Common myeloid progenitor, CD34-positive (primary cell): ENCODE measurements around the gene TEX52.

Source experiments
- CTCF ChIA-PET: fragments of 350-600 bp; sonication (Branson Sonifier 250); formaldehyde crosslinking; loops from one replicate; lab custom pipeline; 2021; ENCODE audit warnings: antibody characterized with exemption; lab: Charles Lee
- POLR2A ChIA-PET: fragments of 350-600 bp; sonication (Branson Sonifier 250); formaldehyde crosslinking; loops from one replicate; lab custom pipeline; 2021; ENCODE audit warnings: antibody characterized with exemption; lab: Charles Lee
- DNase-seq, 3 donors: peaks; one replicate each; pipeline versions ENCODE4 v3.0.0 to v3.0.0-alpha.2; 2013
- H3K27ac ChIP-seq, 2 experiments: 1 replicate in 1 of 2; 2 replicates in 1 of 2; pipeline ENCODE4 v1.7.0; 2013; ENCODE audit warnings: inconsistent platforms in 2 of 2, low read length in 2 of 2, mild to moderate bottlenecking in 2 of 2, low read depth in 1 of 2, moderate library complexity in 1 of 2; ENCODE audit not compliant: severe bottlenecking in 2 of 2, insufficient read depth in 1 of 2, poor library complexity in 1 of 2
- H3K27me3 ChIP-seq, 5 experiments: replicated peaks in 2 of 5; 1 replicate in 3 of 5; 2 replicates in 2 of 5; pipeline versions ENCODE4 v1.6.1 to v1.7.0; 2013; ENCODE audit warnings: low read length in 4 of 5, mild to moderate bottlenecking in 2 of 5, moderate library complexity in 2 of 5, inconsistent platforms in 1 of 5; ENCODE audit not compliant: insufficient read depth in 5 of 5, control insufficient read depth in 4 of 5
- H3K36me3 ChIP-seq, 4 experiments: 1 replicate in 2 of 4; 2 replicates in 2 of 4; pipeline versions ENCODE4 v1.6.1 to v1.7.0; 2013; ENCODE audit warnings: low read length in 3 of 4, control low read depth in 1 of 4, mild to moderate bottlenecking in 1 of 4; ENCODE audit not compliant: control insufficient read depth in 4 of 4, insufficient read depth in 4 of 4
- H3K4me1 ChIP-seq, 4 experiments: 1 replicate in 3 of 4; 2 replicates in 1 of 4; pipeline versions ENCODE4 v1.6.1 to v1.7.1; 2013; ENCODE audit warnings: low read length in 3 of 4, mild to moderate bottlenecking in 3 of 4, control low read depth in 1 of 4, inconsistent platforms in 1 of 4, moderate library complexity in 1 of 4; ENCODE audit not compliant: control insufficient read depth in 4 of 4, insufficient read depth in 4 of 4; ENCODE audit errors: control extremely low read depth in 1 of 4
- H3K4me3 ChIP-seq, 7 experiments: 1 replicate in 4 of 7; 2 replicates in 3 of 7; pipeline versions ENCODE4 v1.5.1 to v1.7.0; 2013; ENCODE audit warnings: mild to moderate bottlenecking in 7 of 7, low read length in 6 of 7, moderate library complexity in 6 of 7, inconsistent platforms in 2 of 7, low read depth in 2 of 7, control low read depth in 1 of 7; ENCODE audit not compliant: insufficient read depth in 4 of 7, control insufficient read depth in 1 of 7; ENCODE audit errors: extremely low read depth in 1 of 7
- H3K9me3 ChIP-seq, 5 experiments: 1 replicate in 4 of 5; 2 replicates in 1 of 5; pipeline versions ENCODE4 v1.6.1 to v1.7.1; 2013; ENCODE audit warnings: low read length in 4 of 5, mild to moderate bottlenecking in 2 of 5, inconsistent platforms in 1 of 5, low read depth in 1 of 5, moderate library complexity in 1 of 5; ENCODE audit not compliant: control insufficient read depth in 4 of 5, insufficient read depth in 2 of 5; ENCODE audit errors: control extremely low read depth in 1 of 5
- WGBS: methylation state at CpG from one replicate; pipeline ENCODE4 v1.1.5; 2013; ENCODE audit not compliant: insufficient coverage; 5-methylcytosine and 5-hydroxymethylcytosine counted together

TEX52 gene

DNA sequence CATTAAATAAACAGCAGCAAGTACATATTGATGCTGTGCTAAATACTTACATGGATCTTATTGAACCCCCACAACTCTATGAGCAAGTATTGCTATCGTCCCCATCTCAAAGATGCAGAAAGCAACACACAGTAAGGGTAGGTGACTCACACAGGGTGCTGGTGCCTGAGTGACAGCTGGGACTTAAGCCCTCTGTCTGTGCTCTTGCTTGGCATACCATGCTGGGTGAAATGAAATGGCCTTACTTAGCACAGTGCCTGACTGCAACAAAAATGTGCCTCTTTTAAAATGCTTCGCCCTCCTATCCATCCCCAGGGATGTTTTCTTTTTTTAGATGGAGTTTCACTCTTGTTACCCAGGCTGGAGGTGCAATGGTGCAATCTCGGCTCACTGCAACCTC is 788 bp downstream of the TEX52 start:
- DNase-seq = no peak
- CTCF ChIA-PET = interaction anchor here (1.3 to 3.5 kb wide), 3 partner anchors 11 to 178 kb away, joined by 3 to 18 read pairs (median 15); no protein-coding TSS in a partner anchor
- WGBS = 94% methylated on average over 2 of the region's 3 CpGs
- Histone ChIP-seq H3K27ac (no peak overlapping the region), H3K9me3 (no peaks in the 10 kb centered on the region), H3K4me3 (no peak overlapping the region), H3K36me3 (peaks cover 3 to 27% (median 20%) of the 10 kb centered on the region in 4 experiments), H3K4me1 (no peaks in the 10 kb centered on the region), H3K27me3 (no peaks in the 10 kb centered on the region)
- POLR2A ChIA-PET = no interaction called here

DNA sequence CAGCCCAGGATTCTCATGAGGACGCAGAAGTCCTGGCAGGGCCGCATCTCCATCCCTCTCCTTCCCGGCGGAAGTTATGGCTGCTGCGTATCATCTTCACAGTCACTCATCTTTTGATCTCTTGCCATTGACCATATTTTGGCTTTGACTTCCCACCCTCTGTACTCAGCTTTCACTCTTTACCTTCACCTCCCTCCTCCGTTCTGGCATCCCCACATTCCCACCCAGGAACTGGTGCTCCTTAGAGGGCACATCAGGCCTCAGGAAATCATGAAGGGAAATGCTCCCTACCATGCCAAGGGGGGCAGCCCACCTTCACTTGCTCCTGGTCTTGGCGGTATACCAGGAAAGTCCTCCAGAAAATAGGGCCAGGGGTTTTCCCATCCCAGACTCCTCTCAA is 1.3 kb downstream of the TEX52 start:
- Histone ChIP-seq H3K9me3 (no peaks in the 10 kb centered on the region), H3K36me3 (peaks cover 3 to 27% (median 20%) of the 10 kb centered on the region in 4 experiments), H3K4me1 (no peaks in the 10 kb centered on the region), H3K27ac (no peak overlapping the region), H3K4me3 (no peak overlapping the region), H3K27me3 (no peaks in the 10 kb centered on the region)
- DNase-seq = no peak
- ChIA-PET CTCF (interaction anchor here (1.3 to 3.5 kb wide), 4 partner anchors 10 to 186 kb away, joined by 3 to 18 read pairs (median 14); no protein-coding TSS in a partner anchor), POLR2A (no interaction called here)
- WGBS = 98% methylated on average over 6 of the region's 7 CpGs

DNA sequence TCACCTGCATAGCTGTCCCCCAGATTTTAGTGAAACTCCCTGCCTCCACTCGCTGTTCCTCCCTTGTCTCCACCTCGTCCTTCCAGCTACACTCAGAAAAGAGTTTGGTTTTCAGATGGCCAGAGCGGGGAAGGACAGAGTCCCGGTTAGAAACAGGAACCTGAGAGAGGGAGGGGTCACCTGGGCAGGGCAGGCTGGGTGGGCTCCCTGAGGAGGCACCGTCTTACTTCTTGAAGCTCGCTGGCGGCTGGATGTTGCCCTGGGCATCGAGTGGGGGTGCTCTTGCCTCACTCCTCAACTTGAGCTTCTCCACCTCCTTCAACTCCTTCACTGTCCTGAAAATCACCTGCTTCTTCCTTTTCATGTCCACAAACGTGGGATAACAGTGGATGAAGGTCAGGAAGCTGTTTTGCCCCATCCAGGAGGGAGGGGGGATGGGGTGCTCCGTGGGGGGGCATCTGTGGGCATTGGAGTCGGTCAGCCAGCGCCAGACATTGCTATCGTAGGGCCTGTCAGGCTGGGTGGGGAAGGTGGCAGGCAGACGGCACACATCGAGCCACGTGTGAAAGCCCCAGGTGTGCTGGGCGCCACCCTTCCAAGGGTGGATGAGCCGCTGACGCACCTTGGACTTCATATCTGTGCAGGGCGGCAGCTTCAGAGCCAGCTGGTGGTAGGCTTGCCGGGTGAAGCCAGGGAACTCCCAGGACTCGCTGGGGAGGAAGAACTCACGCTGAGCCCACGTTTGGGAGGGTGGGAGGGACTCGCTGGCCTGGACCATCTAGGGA is 2.0 kb downstream of the TEX52 start:
- H3K4me3 ChIP-seq = no peak overlapping the region
- no peak for DNase-seq
- 97% methylated on average over 20 of the region's 25 CpGs for WGBS
- no peaks in the 10 kb centered on the region for H3K9me3 ChIP-seq
- CTCF ChIA-PET = interaction anchor here (0.9 to 3.5 kb wide), 13 partner anchors 9 to 187 kb away, joined by 3 to 27 read pairs (median 7); no protein-coding TSS in a partner anchor
- H3K36me3 ChIP-seq = peaks cover 3 to 27% (median 19%) of the 10 kb centered on the region in 4 experiments
- H3K27ac ChIP-seq = no peak overlapping the region
- H3K27me3 ChIP-seq = no peaks in the 10 kb centered on the region
- POLR2A ChIA-PET = no interaction called here
- H3K4me1 ChIP-seq = no peaks in the 10 kb centered on the region

DNA sequence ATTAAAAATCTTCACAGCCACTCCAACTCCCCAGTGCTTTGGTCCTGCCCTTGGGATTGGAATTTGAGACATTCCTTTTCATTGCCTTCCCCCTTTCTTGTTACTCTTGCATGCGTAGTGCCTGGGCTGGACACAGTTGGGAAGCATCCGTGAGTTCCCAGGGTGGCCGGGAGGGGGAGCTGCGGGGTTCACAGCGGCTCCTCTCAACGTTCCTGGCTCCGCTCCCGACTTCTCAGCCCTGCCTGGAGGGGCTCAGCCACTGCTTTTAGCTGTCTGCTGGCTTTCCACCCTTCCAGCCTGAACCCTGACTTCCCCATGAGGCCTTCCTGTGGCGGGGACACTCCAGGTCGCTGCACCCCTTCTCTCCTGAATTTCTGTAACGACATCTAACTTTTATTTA is 3.2 kb downstream of the TEX52 start:
- Histone ChIP-seq H3K4me1 (no peaks in the 10 kb centered on the region), H3K9me3 (no peaks in the 10 kb centered on the region), H3K4me3 (no peak overlapping the region), H3K27ac (no peak overlapping the region), H3K27me3 (no peaks in the 10 kb centered on the region), H3K36me3 (peaks cover under 1 to 16% (median 10%) of the 10 kb centered on the region in 4 experiments)
- WGBS = 11% methylated on average over 7 of the region's 11 CpGs
- ChIA-PET CTCF (interaction anchor here (0.7 to 3.5 kb wide), 12 partner anchors 8 to 278 kb away, joined by 3 to 27 read pairs (median 8); no protein-coding TSS in a partner anchor), POLR2A (no interaction called here)
- DNase-seq = peak; percentile 45 to 66 (median 61)

DNA sequence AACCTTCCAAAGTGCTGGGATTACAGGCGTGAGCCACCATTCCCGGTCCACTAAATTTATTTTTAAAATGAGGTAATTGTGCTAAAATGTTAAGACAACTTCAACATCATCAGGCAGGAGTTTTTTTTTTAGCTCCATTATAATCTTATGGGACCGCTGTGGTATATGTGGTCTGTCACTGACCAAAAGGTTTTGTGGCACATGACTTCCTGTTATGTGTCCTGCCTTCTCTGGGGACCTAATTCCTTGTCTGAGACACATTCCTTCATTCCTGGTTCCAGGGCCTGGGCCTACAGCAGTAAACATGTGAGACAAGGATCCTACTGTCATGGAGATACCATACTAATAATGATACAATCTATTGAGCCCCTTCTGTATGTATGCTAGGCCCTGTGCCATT is 4.9 kb downstream of the TEX52 start:
- CTCF ChIA-PET = interaction anchor here (0.8 to 1.4 kb wide), 4 partner anchors 11 to 182 kb away, joined by 3 to 5 read pairs (median 4); no protein-coding TSS in a partner anchor
- POLR2A ChIA-PET = no interaction called here
- H3K27me3 ChIP-seq = no peaks in the 10 kb centered on the region
- H3K4me3 ChIP-seq = no peak overlapping the region
- WGBS = 90% methylated on average over 1 of the region's 3 CpGs
- peaks cover 0 to 5% (median 3%) of the 10 kb centered on the region in 4 experiments for H3K36me3 ChIP-seq
- DNase-seq = no peak
- H3K4me1 ChIP-seq = no peaks in the 10 kb centered on the region
- H3K27ac ChIP-seq = no peak overlapping the region
- H3K9me3 ChIP-seq = no peaks in the 10 kb centered on the region

DNA sequence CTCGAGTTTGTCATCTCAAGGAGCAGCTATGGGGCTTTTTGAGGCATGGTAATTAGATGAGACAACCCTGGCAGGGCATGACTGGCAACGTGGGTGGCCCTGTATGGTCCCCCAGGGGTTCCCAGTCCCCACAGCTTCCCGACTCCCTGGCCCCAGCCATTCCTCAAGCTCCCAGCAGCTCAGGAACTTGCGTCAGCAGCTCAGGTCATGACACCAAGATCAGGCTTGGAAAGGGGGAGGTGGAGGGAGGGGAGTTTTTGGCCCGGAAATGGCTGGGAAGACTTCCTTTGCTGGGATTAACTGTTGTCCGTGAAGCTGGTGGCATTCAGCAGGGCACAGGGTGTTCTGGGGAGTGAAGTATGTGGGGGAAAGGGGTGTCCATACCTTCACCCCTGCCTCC is 11.6 kb downstream of the TEX52 start:
- ChIA-PET CTCF (interaction anchor here (1.0 to 3.8 kb wide), 7 partner anchors 9 to 197 kb away, joined by 3 to 18 read pairs (median 7); no protein-coding TSS in a partner anchor), POLR2A (no interaction called here)
- no peak for DNase-seq
- 60% methylated on average over 1 of the region's 6 CpGs for WGBS
- no peaks in the 10 kb centered on the region for H3K9me3 ChIP-seq
- H3K4me3 ChIP-seq = no peak overlapping the region
- H3K36me3 ChIP-seq = peaks cover 0 to 22% (median 9%) of the 10 kb centered on the region in 4 experiments
- H3K27ac ChIP-seq = no peak overlapping the region
- no peaks in the 10 kb centered on the region for H3K27me3 ChIP-seq
- H3K4me1 ChIP-seq = no peaks in the 10 kb centered on the region

- Histone ChIP-seq H3K9me3 (no peaks in the 10 kb centered on the region), H3K4me1 (no peaks in the 10 kb centered on the region), H3K27ac (no peak overlapping the region), H3K36me3 (peaks cover 0 to 22% (median 9%) of the 10 kb centered on the region in 4 experiments), H3K27me3 (no peaks in the 10 kb centered on the region), H3K4me3 (no peak overlapping the region)
- no peak for DNase-seq
- ChIA-PET CTCF (interaction anchor here (1.2 to 3.8 kb wide), 5 partner anchors 10 to 197 kb away, joined by 3 to 18 read pairs (median 8); no protein-coding TSS in a partner anchor), POLR2A (no interaction called here)
- 100% methylated on average over 8 of the region's 9 CpGs for WGBS
Observed at GRCh38 chr12:2844786-2845185, 12.1 kb downstream of the TEX52 start.
